ENCODE data around the gene IGFBP2.
"Not testable (repeated sequence)": the region's sequence is repeated elsewhere in the genome, so short reads cannot be mapped to it uniquely, and the experiment has no call there.

IGFBP2 gene

GRCh38 chr2:216632952-216633615, at the start of gene IGFBP2:
Gene IGFBP2, plus strand, starts transcription at chr2:216633420. Its CDS starts 104 bp downstream, at chr2:216633524.
- DNase-seq (ENCODE audit: low read depth, low spot score) = peak; percentile 87

- DNase-seq (ENCODE audit: low read depth, low spot score) = no peak
Measured at GRCh38 chr2:216583606-216584005, 49.6 kb upstream of the IGFBP2 start.

GRCh38 chr2:216584112-216584511, 49.1 kb upstream of the IGFBP2 start:
- no peak for DNase-seq (ENCODE audit: low read depth, low spot score)

GRCh38 chr2:216585441-216585840, 47.8 kb upstream of the IGFBP2 start:
- DNase-seq (ENCODE audit: low read depth, low spot score) = no peak

GRCh38 chr2:216588861-216589710, 44.1 kb upstream of the IGFBP2 start:
- no peak for DNase-seq (ENCODE audit: low read depth, low spot score)

GRCh38 chr2:216589791-216590190, 43.4 kb upstream of the IGFBP2 start:
- DNase-seq (ENCODE audit: low read depth, low spot score) = no peak

GRCh38 chr2:216590780-216591179, 42.4 kb upstream of the IGFBP2 start:
- no peak for DNase-seq (ENCODE audit: low read depth, low spot score)

GRCh38 chr2:216591480-216591879, 41.7 kb upstream of the IGFBP2 start:
- DNase-seq (ENCODE audit: low read depth, low spot score) = no peak

- DNase-seq (ENCODE audit: low read depth, low spot score) = no peak
Measured at GRCh38 chr2:216594081-216594480, 39.1 kb upstream of the IGFBP2 start.

- DNase-seq (ENCODE audit: low read depth, low spot score) = peak; percentile 44
Measured at GRCh38 chr2:216596236-216596979, 36.8 kb upstream of the IGFBP2 start.

GRCh38 chr2:216596980-216597509, 36.2 kb upstream of the IGFBP2 start:
- peak; percentile 80 for DNase-seq (ENCODE audit: low read depth, low spot score)

GRCh38 chr2:216597825-216598224, 35.4 kb upstream of the IGFBP2 start:
- DNase-seq (ENCODE audit: low read depth, low spot score) = not testable (repeated sequence)

GRCh38 chr2:216601632-216602409, 31.4 kb upstream of the IGFBP2 start:
- DNase-seq (ENCODE audit: low read depth, low spot score) = no peak

- DNase-seq (ENCODE audit: low read depth, low spot score) = no peak
Measured at GRCh38 chr2:216603010-216603883, 30.0 kb upstream of the IGFBP2 start.

- DNase-seq (ENCODE audit: low read depth, low spot score) = no peak
Measured at GRCh38 chr2:216603884-216604245, 29.4 kb upstream of the IGFBP2 start.

- no peak for DNase-seq (ENCODE audit: low read depth, low spot score)
Measured at GRCh38 chr2:216604458-216604857, 28.8 kb upstream of the IGFBP2 start.

GRCh38 chr2:216606551-216607276, 26.5 kb upstream of the IGFBP2 start:
- DNase-seq (ENCODE audit: low read depth, low spot score) = no peak

GRCh38 chr2:216607277-216607560, 26.0 kb upstream of the IGFBP2 start:
- no peak for DNase-seq (ENCODE audit: low read depth, low spot score)

- DNase-seq (ENCODE audit: low read depth, low spot score) = no peak
Measured at GRCh38 chr2:216608525-216608924, 24.7 kb upstream of the IGFBP2 start.

All from astrocyte of the hippocampus (primary cell).